IPS-20b (cell line): Measurements from ENCODE around the gene CAST.
A peak's percentile ranks its signal among the peaks of the same experiment; 100 is the strongest.

ENCODE experiments used
- H3K27ac ChIP-seq: one replicate; pipeline ENCODE4 v1.5.1; 2013; ENCODE audit warnings: low read length
- H3K27me3 ChIP-seq: 2 replicates; pipeline ENCODE4 v1.6.1; 2013; ENCODE audit warnings: mild to moderate bottlenecking, low read length, inconsistent platforms; ENCODE audit not compliant: insufficient read depth
- H3K36me3 ChIP-seq: 2 replicates; pipeline ENCODE4 v1.6.1; 2013; ENCODE audit warnings: low read depth, mild to moderate bottlenecking, inconsistent platforms, low read length, moderate library complexity; ENCODE audit not compliant: insufficient read depth
- H3K4me1 ChIP-seq: 2 replicates; pipeline ENCODE4 v1.6.1; 2013; ENCODE audit warnings: mild to moderate bottlenecking, control low read depth, inconsistent platforms, low read length, moderate library complexity; ENCODE audit not compliant: insufficient read depth
- H3K4me3 ChIP-seq: 2 replicates; pipeline ENCODE4 v1.5.1; 2013; ENCODE audit warnings: mild to moderate bottlenecking, low read length, inconsistent platforms
- H3K9ac ChIP-seq: 2 replicates; pipeline ENCODE4 v1.6.1; 2013; ENCODE audit warnings: low read depth, mild to moderate bottlenecking, inconsistent platforms, low read length, moderate library complexity
- H3K9me3 ChIP-seq: 2 replicates; pipeline ENCODE4 v1.6.1; 2013; ENCODE audit warnings: mild to moderate bottlenecking, low read depth, low read length, inconsistent platforms; ENCODE audit not compliant: insufficient read depth

CAST gene

GRCh38 chr5:96659170-96659569, 3.0 kb upstream of the CAST start:
- Histone ChIP-seq H3K4me1 (peaks cover 7% of the 10 kb centered on the region; the same call in 1 of the 2 replicates), H3K36me3 (no peaks in the 10 kb centered on the region), H3K9me3 (no peaks in the 10 kb centered on the region), H3K27ac (no peak overlapping the region), H3K9ac (no peak overlapping the region), H3K4me3 (no peak overlapping the region), H3K27me3 (peaks cover 46% of the 10 kb centered on the region)

DNA sequence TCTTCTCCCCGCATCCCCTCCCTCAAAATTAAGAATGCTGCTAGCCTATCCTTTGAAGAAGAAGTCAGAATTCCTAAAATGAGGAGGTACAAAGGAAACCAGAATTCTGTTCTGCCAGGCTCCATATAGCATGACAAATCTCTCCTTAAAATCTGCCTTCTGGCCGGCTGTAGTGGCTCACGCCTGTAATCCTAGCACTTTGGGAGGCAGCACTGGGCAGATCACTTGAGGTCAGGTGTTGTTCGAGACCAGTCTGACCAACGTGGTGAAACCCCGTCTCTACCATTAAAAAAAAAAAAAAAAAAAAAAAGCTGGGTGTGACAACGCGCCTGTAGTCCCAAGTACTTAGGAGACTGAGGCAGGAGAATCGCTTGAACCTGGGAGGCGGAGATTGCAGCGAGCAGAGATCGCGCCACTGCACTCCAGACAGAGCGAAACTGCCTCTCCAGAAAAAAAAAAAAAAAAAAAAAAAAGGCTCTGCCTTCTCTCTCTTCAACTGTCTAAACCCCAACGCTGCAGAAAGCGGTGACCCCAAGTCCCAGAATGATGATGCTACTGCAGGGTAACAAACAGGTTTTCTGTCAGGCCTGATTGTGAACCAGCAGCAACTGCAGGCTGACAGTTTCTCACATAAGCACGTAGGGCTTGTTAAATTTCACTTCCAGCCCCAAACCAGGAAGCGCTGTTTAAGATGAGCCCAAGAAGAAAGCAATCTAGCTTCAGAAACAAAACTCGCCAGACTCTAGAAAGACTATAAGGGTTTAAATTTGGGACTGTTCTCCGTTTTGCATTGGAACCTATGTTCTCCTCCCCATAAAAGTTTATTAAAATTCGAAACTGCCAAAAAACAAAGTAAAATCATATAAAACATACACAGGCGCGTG, 963 bp upstream of the CAST start:
- Histone ChIP-seq H3K27me3 (peaks cover 60% of the 10 kb centered on the region), H3K36me3 (no peaks in the 10 kb centered on the region), H3K4me1 (peaks cover 7% of the 10 kb centered on the region; the same call in 1 of the 2 replicates), H3K4me3 (peak overlapping the region; percentile 90), H3K9ac (peak overlapping the region; percentile 70; the same call in 1 of the 2 replicates), H3K27ac (no peak overlapping the region), H3K9me3 (no peaks in the 10 kb centered on the region)

DNA sequence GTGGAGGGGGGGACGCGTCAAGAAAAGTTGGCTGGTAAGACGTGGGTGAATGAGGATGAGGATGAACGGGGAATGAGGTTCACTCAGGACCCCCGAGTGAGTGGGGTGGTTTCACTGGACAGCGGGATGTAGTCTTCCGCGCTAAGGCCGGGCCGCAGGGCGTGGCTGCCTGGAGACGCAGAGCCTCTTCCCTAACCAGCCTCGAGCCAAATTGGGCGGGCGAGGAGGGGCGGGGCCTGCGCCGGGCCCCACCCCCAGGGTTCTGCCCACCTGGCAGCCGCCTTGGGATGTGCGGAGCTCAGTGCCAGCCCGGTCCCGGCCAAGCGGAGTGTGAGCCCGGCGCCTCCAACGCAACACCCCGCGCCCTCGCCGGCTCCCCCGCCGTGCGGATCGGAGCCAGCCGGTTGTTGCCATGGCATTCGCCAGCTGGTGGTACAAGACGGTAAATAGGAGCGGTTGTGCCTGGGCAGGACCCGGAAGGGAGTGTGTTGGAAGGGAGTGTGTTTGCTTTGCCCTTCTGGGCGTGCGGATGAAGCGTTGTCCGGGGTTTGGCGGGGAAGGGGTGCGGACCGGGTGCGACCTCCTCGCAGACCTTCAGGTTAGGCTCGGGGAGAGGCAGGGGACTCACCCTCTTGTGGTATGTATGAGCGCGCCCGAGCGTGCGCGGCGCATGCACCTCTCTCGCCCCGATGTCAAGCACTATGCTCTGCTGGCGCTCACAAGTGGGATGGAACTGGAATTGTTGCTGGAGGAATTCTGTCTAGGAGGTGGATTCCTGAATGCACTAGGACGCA, 746 bp downstream of the CAST start:
- no peaks in the 10 kb centered on the region for H3K36me3 ChIP-seq
- H3K9me3 ChIP-seq, result no peaks in the 10 kb centered on the region
- H3K9ac ChIP-seq, result peak overlapping the region; percentile 59; the same call in 1 of the 2 replicates
- peaks cover 60% of the 10 kb centered on the region for H3K27me3 ChIP-seq
- H3K27ac ChIP-seq, result no peak overlapping the region
- peak overlapping the region; percentile 90 for H3K4me3 ChIP-seq
- H3K4me1 ChIP-seq, result peaks cover 7% of the 10 kb centered on the region; the same call in 1 of the 2 replicates

DNA sequence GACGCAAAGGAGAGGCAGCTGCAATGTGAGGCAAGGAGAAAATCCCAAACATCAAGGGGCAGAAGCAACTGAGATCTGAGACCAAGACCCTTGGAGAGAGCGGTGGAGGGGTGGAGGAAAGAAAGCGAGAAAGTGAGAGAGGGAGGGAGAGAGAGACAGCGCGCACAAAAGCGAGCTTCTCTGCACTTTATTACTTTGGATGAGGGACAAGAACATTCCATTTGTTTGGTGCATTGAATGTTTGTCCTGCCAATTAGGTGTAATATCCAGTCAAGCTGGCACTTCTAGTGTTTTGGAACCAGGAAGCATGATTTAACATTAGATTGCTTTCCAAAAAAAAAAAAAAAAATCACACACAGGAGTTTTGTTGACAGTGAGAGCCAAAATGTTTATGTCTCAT, 1.4 kb downstream of the CAST start:
- H3K4me1 ChIP-seq, result peaks cover 7% of the 10 kb centered on the region; the same call in 1 of the 2 replicates
- H3K27me3 ChIP-seq, result peaks cover 57% of the 10 kb centered on the region
- no peak overlapping the region for H3K27ac ChIP-seq
- peak overlapping the region; percentile 59; the same call in 1 of the 2 replicates for H3K9ac ChIP-seq
- H3K9me3 ChIP-seq, result no peaks in the 10 kb centered on the region
- no peaks in the 10 kb centered on the region for H3K36me3 ChIP-seq
- H3K4me3 ChIP-seq, result peak overlapping the region; percentile 90

- H3K27me3 ChIP-seq, result peaks cover 47% of the 10 kb centered on the region
- peaks cover 9% of the 10 kb centered on the region; the same call in 1 of the 2 replicates for H3K4me1 ChIP-seq
- H3K4me3 ChIP-seq, result no peak overlapping the region
- H3K9me3 ChIP-seq, result no peaks in the 10 kb centered on the region
- no peaks in the 10 kb centered on the region for H3K36me3 ChIP-seq
- no peak overlapping the region for H3K27ac ChIP-seq
- H3K9ac ChIP-seq, result no peak overlapping the region
These were observed 2.5 kb downstream of the CAST start for GRCh38 chr5:96664669-96665068.

GRCh38 chr5:96668725-96669124, 6.5 kb downstream of the CAST start:
- H3K4me3 ChIP-seq, result no peak overlapping the region
- no peaks in the 10 kb centered on the region for H3K9me3 ChIP-seq
- no peak overlapping the region for H3K9ac ChIP-seq

DNA sequence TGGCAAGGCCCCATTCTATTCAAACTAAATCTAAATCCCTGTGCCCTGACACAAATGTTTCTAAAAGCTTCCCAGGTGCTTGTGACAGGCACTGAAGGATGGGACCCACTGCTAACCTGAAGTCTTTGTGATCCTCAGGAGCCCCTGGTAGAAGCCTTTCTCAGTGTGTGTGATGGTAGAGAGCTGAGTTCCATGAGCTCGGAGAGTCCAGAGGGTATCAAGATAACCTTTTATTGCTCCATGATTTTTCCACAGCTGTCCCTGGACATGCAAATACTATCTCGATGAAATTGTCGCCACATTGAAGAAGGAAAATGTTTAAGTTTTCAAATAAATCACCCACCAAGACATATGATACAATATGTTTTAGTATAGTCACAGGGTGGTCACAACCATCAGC, 7.7 kb downstream of the CAST start:
- no peaks in the 10 kb centered on the region for H3K9me3 ChIP-seq
- no peak overlapping the region for H3K9ac ChIP-seq
- peaks cover 2% of the 10 kb centered on the region; the same call in 1 of the 2 replicates for H3K4me1 ChIP-seq
- H3K36me3 ChIP-seq, result no peaks in the 10 kb centered on the region
- H3K27ac ChIP-seq, result no peak overlapping the region
- H3K4me3 ChIP-seq, result no peak overlapping the region
- H3K27me3 ChIP-seq, result peaks cover 7% of the 10 kb centered on the region

More at GRCh38 chr5:96668725-96669124, 6.5 kb downstream of the CAST start:
- Histone ChIP-seq H3K27me3 (peaks cover 19% of the 10 kb centered on the region), H3K4me1 (peaks cover 4% of the 10 kb centered on the region; the same call in 1 of the 2 replicates), H3K36me3 (no peaks in the 10 kb centered on the region), H3K27ac (no peak overlapping the region)

DNA sequence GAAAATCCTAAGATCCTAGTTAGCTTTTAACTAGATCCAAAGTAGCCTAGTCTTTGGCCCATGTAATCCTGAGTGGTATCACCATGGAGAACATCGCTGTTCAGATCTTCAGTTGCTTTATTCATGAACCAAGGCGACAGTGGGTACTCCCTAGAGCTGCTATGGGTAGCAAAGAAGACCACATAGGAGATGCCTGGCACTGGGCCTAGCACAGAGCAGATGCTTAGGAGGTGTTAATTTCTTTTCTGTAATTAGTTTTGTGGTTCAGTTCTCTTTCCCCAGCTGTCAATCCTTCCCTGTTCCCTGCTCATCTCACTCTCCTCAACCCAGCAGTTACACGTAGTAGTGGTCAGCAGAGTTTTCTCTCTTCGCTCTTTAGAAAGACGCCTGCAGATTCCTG, 9.3 kb downstream of the CAST start:
- H3K4me1 ChIP-seq, result peaks cover 2% of the 10 kb centered on the region; the same call in 1 of the 2 replicates
- H3K36me3 ChIP-seq, result no peaks in the 10 kb centered on the region
- no peak overlapping the region for H3K4me3 ChIP-seq
- H3K9ac ChIP-seq, result no peak overlapping the region
- H3K9me3 ChIP-seq, result no peaks in the 10 kb centered on the region
- H3K27ac ChIP-seq, result no peak overlapping the region
- H3K27me3 ChIP-seq, result no peaks in the 10 kb centered on the region

DNA sequence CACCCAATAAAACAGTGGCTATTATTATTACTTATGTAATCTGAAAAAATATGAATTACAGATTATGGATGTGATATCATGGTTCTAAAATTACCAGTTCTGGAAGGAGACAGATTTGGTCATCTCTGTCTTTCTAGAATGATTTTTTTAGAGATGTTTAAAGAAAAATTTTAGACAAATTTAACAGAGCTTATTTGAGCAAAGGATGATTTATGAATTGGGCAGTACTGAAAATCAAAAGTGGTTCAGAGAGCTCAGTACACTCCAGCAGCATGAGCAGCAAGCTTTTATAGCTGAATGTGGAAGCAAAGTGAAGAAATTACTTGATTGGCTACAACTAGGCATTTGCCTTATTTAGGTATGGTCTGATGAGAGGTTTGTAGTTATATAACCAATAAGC, 11.0 kb downstream of the CAST start:
- Histone ChIP-seq H3K9ac (no peak overlapping the region; the same call in 1 of the 2 replicates), H3K27me3 (no peaks in the 10 kb centered on the region), H3K36me3 (no peaks in the 10 kb centered on the region), H3K4me1 (peaks cover 2% of the 10 kb centered on the region; the same call in 1 of the 2 replicates), H3K27ac (no peak overlapping the region), H3K9me3 (no peaks in the 10 kb centered on the region), H3K4me3 (no peak overlapping the region)

- no peaks in the 10 kb centered on the region for H3K4me1 ChIP-seq
- no peak overlapping the region for H3K27ac ChIP-seq
- H3K9ac ChIP-seq, result no peak overlapping the region
- no peak overlapping the region for H3K4me3 ChIP-seq
- no peaks in the 10 kb centered on the region for H3K36me3 ChIP-seq
- H3K27me3 ChIP-seq, result no peaks in the 10 kb centered on the region
- H3K9me3 ChIP-seq, result no peaks in the 10 kb centered on the region
These were observed 13.7 kb downstream of the CAST start for GRCh38 chr5:96675882-96676281.

DNA sequence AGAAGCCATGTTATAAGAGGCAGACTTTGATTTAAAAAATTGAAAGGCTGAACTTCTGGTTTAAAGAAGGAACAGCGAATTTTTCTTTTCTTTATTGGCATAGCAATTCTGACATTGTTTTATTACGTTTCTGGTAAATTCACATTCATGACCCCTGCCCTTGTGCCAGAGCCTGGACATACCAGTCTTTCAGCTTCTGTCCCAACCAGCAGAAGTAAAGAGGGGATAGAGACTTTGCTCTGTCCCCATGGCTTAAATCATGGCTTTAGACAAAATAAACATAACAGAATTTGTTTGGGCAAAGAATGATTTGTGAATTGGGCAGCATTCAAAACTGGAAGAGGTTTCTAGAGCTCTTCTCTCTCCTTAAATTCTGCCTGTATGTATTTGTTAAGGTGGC, 15.3 kb downstream of the CAST start:
- Histone ChIP-seq H3K4me3 (no peak overlapping the region), H3K27me3 (no peaks in the 10 kb centered on the region), H3K27ac (no peak overlapping the region), H3K9ac (no peak overlapping the region), H3K4me1 (no peaks in the 10 kb centered on the region), H3K9me3 (no peaks in the 10 kb centered on the region), H3K36me3 (no peaks in the 10 kb centered on the region)
